Neural crest cell (in vitro differentiated cells): ENCODE results near the gene LRRC40. TPM values are rescaled to one million over a fixed set of nuclear protein-coding genes. Genes with fewer than 3 reads are reported as not detected.

Experiments
- DNase-seq: peaks from one replicate; pipeline ENCODE4 v3.0.0; 2021; ENCODE audit warnings: low read depth, mixed read lengths, low spot score
- H3K27ac Mint-ChIP-seq: one replicate; pipeline ENCODE4 v1.8.0; 2021; ENCODE audit warnings: mild to moderate bottlenecking, mixed read lengths; ENCODE audit not compliant: unreplicated experiment
- H3K27me3 Mint-ChIP-seq: 2 replicates; pipeline ENCODE4 v1.8.0; 2021; ENCODE audit warnings: low read depth, mild to moderate bottlenecking, mixed read lengths
- H3K36me3 Mint-ChIP-seq: 2 replicates; pipeline ENCODE4 v1.8.0; 2021; ENCODE audit warnings: low read depth, mild to moderate bottlenecking, mixed read lengths
- H3K4me1 Mint-ChIP-seq: 2 replicates; pipeline ENCODE4 v1.8.0; 2021; ENCODE audit warnings: mixed read lengths
- H3K4me3 Mint-ChIP-seq: one replicate; pipeline ENCODE4 v1.8.0; 2021; ENCODE audit warnings: mild to moderate bottlenecking, mixed read lengths
- H3K9me3 Mint-ChIP-seq: 2 replicates; pipeline ENCODE4 v1.8.0; 2021; ENCODE audit warnings: mixed read lengths
- long read RNA-seq: library from polyadenylated mRNA; unstranded; transcript quantifications from one replicate; pipeline ENCODE4 v2.0.0, GENCODE V29; 2020
- total RNA-seq: library from RNA; stranded (reverse); gene quantifications from 2 replicates; pipeline ENCODE4 v1.2.1, GENCODE V29; 2021
- TF ChIP-seq, protein P1 (sequence below): fragments of 200-600 bp; sonication (generic); conservative IDR thresholded peaks from 2 replicates; pipeline ENCODE4 v1.5.0; 2021; ENCODE audit warnings: antibody characterized with exemption, mild to moderate bottlenecking

LRRC40 gene
- 27.7 and 28.0 TPM in 2 replicates for total RNA-seq
- long read RNA-seq, transcript LRRC40-201 (15 exons, 2,884 nt): major isoform, 186 of 253 reads
- long read RNA-seq, partial matches to known transcripts: 18 of 253 reads
- long read RNA-seq, other reads (novel, unspliced or antisense): 49 of 253 reads

DNA sequence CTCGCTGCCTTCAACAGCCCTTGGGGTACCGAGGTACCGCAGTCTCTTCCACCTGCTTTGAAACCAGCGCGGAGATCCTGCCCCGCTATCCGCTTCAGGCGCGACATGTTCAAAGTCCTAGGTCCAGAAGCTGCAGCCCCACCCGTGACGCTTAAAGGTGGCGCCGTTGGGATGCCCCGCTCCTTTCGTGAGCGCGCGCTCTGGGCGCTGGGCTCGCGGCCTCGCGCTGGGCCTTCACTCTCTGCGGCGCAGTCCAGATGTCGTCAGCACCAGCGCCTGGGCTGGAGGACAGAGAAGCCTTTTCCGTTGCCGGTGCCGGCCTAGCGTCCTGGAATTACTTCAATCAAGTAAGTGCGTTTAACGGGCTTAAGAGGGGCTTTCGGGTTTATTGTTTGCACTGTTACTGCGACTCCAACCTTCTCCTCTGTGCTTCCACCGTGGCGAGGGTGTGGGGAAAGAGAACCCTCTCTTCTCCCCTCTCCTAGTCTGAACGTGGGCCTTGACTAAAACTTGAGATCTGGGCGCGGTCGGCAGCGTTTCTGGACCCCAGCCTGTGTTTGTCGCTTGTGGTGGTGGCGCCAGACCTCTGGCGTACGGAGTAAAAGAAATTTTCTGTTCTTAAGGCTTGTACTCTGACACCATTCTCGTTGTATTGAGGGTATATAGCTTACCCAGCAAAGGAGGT lies at the start of gene LRRC40:
LRRC40 (minus strand) TSS at position 146 of the 685 bp plus-strand sequence; CDS start at position 107, 39 bp downstream.
- H3K36me3 Mint-ChIP-seq: no peaks in the 10 kb centered on the region
- no peaks in the 10 kb centered on the region for H3K9me3 Mint-ChIP-seq
- H3K4me1 Mint-ChIP-seq: peaks cover 47% of the 10 kb centered on the region
- DNase-seq: peak; percentile 92
- no peaks in the 10 kb centered on the region for H3K27me3 Mint-ChIP-seq
- peak within 1 kb of the TSS; percentile 100 for H3K4me3 Mint-ChIP-seq
- TF ChIP-seq, protein P1, sequence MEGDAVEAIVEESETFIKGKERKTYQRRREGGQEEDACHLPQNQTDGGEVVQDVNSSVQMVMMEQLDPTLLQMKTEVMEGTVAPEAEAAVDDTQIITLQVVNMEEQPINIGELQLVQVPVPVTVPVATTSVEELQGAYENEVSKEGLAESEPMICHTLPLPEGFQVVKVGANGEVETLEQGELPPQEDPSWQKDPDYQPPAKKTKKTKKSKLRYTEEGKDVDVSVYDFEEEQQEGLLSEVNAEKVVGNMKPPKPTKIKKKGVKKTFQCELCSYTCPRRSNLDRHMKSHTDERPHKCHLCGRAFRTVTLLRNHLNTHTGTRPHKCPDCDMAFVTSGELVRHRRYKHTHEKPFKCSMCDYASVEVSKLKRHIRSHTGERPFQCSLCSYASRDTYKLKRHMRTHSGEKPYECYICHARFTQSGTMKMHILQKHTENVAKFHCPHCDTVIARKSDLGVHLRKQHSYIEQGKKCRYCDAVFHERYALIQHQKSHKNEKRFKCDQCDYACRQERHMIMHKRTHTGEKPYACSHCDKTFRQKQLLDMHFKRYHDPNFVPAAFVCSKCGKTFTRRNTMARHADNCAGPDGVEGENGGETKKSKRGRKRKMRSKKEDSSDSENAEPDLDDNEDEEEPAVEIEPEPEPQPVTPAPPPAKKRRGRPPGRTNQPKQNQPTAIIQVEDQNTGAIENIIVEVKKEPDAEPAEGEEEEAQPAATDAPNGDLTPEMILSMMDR: no peak
- peak within 1 kb of the TSS; percentile 100 for H3K27ac Mint-ChIP-seq

DNA sequence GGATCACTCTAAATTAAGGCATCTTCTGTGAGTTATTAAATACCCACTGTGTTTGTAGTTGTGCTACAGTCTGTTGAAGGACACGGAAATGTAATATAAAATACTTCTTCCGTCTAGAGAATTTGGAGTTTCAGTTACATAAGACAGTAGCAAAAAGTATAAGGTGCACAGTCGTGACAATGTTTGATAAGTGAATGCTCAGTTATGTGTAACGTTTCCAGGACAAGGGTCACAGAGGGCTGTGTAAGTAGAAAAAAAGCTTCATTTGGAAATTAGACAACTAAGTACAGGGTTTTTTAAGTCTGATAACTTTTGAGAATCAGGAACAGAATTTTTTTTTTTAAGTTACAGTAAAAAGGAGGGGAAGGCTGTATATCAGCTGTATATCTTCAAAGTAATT lies 43.4 kb upstream of the LRRC40 start:
- H3K36me3 Mint-ChIP-seq: peaks cover 15% of the 10 kb centered on the region
- H3K27me3 Mint-ChIP-seq: no peaks in the 10 kb centered on the region
- H3K27ac Mint-ChIP-seq: no peak overlapping the region
- no peaks in the 10 kb centered on the region for H3K9me3 Mint-ChIP-seq
- TF ChIP-seq, protein P1: no peak
- no peaks in the 10 kb centered on the region for H3K4me1 Mint-ChIP-seq
- no peak for DNase-seq
- H3K4me3 Mint-ChIP-seq: no peak overlapping the region

DNA sequence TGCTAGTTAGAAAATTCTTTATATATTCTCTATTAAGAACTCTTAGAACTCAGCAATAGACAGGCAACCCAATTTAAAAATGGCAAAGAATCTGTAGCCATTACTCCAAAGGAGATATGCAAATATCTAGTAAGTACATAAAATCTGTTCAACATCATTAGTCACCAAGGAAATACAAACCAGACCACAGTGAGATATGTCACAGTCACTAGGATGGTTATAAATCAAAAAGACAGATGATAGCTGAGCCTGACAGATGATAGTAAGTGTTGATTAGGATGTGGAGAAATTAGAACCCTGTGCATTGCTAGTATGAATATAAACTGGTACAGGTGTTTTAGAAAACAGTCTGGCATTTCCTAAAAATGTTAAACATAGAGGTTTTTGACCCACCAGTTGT lies 42.4 kb upstream of the LRRC40 start:
- no peaks in the 10 kb centered on the region for H3K4me1 Mint-ChIP-seq
- H3K27ac Mint-ChIP-seq: no peak overlapping the region
- no peaks in the 10 kb centered on the region for H3K27me3 Mint-ChIP-seq
- no peak for DNase-seq
- H3K4me3 Mint-ChIP-seq: no peak overlapping the region
- no peaks in the 10 kb centered on the region for H3K9me3 Mint-ChIP-seq
- H3K36me3 Mint-ChIP-seq: peaks cover 12% of the 10 kb centered on the region
- TF ChIP-seq, protein P1: no peak

DNA sequence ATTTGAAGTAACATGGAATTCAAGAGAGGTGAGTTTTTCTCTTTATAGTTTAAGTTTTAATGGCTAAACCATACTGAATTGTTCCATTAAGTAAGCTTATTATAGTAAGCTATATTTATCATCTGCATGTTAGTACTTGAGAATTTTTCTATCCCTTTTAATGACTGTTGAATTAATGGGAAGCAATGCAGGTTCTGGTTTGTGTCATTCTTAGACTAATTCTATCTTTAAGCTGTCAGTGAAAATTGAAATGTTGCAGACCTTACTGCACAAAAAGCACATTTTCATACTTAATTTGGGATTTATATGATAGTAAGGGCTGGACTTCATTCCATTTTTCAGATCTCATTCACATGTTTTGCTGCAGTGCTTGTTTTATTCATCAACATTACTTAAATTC lies 41.7 kb upstream of the LRRC40 start:
- Mint-ChIP-seq H3K27me3 (no peaks in the 10 kb centered on the region), H3K36me3 (peaks cover 12% of the 10 kb centered on the region), H3K4me1 (no peaks in the 10 kb centered on the region), H3K9me3 (no peaks in the 10 kb centered on the region), H3K27ac (no peak overlapping the region), H3K4me3 (no peak overlapping the region)
- TF ChIP-seq, protein P1: no peak
- no peak for DNase-seq

DNA sequence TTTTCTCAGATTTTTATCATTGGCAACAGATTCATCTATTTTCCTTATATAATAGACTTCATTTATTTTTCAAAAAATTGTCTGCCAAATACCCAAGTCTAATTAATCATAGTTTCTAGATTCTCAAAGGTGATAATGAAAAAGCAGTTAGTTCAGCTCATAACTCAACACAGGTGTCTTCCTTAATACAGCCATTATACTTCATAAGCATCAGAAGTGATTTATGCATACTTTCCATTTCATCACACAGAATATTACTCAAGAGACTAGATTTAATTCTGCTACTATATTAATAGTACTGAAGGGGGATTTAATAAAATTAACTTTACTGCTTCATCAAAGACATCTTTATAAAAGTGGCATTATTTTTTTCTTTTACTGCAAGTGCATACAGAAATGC lies 34.6 kb upstream of the LRRC40 start:
- Mint-ChIP-seq H3K36me3 (peaks cover 11% of the 10 kb centered on the region), H3K27me3 (no peaks in the 10 kb centered on the region), H3K27ac (no peak overlapping the region), H3K4me3 (no peak overlapping the region), H3K4me1 (no peaks in the 10 kb centered on the region), H3K9me3 (no peaks in the 10 kb centered on the region)
- TF ChIP-seq, protein P1: no peak
- no peak for DNase-seq
